ENCODE data around the gene SPRED1.

SPRED1 gene

DNA sequence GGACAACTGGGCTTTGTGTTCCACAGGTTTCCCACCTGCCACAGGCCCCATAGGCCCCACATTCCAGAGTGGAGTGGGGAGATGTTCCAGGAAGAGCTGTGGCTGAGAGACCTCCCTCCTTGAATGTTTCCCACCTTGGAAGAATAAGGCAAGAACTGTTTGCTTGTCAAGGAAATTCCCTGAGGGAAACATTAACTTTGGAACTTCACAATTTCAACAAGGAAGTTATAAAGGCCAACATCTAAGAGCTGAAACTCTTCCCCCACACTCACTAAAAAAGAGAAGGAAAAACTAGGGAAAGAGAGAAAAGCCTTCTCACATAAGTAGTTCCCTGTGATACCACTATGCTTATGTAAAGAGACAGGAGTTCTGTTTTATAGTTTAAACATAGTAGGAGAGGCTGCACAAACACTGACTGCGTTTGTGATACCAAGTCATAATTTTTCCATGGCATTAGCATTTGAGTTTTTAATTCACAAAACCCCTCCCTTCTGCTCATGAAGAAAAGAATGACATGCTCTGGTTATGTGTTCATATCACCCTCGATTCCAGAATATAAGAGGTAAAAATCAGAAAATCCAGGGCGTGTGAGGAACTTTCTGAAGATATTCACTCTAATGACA lies 39.8 kb upstream of the SPRED1 start:
- TF ChIP-seq, protein P1, sequence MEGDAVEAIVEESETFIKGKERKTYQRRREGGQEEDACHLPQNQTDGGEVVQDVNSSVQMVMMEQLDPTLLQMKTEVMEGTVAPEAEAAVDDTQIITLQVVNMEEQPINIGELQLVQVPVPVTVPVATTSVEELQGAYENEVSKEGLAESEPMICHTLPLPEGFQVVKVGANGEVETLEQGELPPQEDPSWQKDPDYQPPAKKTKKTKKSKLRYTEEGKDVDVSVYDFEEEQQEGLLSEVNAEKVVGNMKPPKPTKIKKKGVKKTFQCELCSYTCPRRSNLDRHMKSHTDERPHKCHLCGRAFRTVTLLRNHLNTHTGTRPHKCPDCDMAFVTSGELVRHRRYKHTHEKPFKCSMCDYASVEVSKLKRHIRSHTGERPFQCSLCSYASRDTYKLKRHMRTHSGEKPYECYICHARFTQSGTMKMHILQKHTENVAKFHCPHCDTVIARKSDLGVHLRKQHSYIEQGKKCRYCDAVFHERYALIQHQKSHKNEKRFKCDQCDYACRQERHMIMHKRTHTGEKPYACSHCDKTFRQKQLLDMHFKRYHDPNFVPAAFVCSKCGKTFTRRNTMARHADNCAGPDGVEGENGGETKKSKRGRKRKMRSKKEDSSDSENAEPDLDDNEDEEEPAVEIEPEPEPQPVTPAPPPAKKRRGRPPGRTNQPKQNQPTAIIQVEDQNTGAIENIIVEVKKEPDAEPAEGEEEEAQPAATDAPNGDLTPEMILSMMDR (conservative IDR thresholded peaks at IDR 0.05) = no peak
- TF ChIP-seq ZFX (IDR thresholded peaks at IDR 0.05) = no peak
- H3K27ac ChIP-seq = no peak overlapping the region

DNA sequence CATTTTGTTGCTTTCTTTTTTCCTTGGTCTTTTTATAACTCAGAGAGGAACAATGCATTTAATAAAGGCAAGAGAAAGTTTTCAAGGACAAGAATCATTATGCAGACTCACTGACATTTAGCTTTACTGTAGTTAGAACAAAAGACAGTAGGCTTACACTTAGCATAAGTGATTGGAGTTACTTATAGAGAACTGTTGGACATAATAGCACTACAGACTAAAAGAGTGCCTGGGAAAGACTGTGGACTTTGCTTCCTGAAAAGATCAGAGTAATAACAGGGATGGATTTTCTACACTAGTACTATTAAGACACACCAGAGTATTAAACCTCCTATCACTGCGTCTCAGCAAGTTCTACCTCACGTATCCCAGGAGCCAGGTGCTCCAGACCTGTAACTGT lies 39.3 kb upstream of the SPRED1 start:
- H3K27ac ChIP-seq = no peak overlapping the region
- TF ChIP-seq, protein P1 (conservative IDR thresholded peaks at IDR 0.05) = no peak
- no peak for TF ChIP-seq ZFX (IDR thresholded peaks at IDR 0.05)

DNA sequence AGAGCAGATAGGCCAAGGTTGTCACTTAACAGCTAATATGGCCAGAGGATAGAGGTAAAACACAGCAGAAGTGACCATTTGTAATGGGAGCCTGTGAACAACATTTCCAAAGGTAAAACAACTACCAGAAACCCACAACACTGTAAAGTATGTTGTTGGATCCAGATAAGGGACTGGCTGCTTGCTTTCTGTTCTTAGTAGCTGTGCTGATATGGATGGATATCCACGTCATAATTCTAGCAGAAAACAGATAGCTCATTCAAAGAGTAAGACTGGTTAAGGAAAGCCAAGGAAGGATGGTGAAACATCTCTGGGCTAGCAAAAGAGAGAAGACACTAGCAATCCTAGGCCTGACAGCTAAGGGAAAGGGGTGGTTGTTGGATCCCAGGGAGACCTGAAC lies 36.9 kb upstream of the SPRED1 start:
- no peak overlapping the region for H3K27ac ChIP-seq
- TF ChIP-seq ZFX (IDR thresholded peaks at IDR 0.05) = no peak
- TF ChIP-seq, protein P1 (conservative IDR thresholded peaks at IDR 0.05) = no peak

DNA sequence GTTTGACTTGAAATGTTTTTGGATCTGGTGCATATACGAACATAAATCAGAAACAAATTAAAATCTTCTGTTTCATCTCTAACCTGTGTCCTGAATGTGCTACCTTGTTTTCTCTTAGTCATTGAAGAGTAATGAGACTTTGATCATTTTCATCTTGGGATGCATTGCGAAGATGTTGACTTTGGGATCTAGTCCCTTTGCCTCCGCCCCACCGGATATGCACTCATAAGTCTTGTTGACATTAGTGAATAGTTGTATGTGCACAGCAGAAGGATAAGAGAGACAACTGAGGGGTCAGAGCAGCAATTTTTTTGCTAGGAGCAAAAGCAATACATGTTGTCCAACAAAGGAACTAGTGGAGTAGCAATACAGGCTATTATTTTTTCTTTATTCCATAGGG lies 35.9 kb upstream of the SPRED1 start:
- H3K27ac ChIP-seq = no peak overlapping the region
- TF ChIP-seq, protein P1 (conservative IDR thresholded peaks at IDR 0.05) = no peak
- TF ChIP-seq ZFX (IDR thresholded peaks at IDR 0.05) = no peak

DNA sequence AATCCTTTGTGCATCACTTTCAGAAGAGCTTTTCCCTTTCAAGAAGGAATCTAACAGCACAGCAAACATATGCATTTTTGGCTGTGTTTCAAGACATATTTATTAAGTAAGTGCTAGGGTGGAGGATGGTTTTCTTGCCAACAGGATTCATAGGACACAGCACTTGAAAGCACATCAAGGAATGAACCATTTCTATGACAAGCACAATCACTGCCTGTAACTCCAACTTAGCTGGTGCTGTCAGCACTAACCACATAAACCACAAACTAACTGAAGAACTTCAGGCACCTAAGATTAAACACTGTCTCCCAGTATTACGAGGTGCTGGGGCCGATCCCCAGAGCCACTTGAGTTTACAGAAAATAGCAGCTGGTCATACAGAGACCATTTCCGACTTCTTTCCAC lies 35.4 kb upstream of the SPRED1 start:
- no peak overlapping the region for H3K27ac ChIP-seq

DNA sequence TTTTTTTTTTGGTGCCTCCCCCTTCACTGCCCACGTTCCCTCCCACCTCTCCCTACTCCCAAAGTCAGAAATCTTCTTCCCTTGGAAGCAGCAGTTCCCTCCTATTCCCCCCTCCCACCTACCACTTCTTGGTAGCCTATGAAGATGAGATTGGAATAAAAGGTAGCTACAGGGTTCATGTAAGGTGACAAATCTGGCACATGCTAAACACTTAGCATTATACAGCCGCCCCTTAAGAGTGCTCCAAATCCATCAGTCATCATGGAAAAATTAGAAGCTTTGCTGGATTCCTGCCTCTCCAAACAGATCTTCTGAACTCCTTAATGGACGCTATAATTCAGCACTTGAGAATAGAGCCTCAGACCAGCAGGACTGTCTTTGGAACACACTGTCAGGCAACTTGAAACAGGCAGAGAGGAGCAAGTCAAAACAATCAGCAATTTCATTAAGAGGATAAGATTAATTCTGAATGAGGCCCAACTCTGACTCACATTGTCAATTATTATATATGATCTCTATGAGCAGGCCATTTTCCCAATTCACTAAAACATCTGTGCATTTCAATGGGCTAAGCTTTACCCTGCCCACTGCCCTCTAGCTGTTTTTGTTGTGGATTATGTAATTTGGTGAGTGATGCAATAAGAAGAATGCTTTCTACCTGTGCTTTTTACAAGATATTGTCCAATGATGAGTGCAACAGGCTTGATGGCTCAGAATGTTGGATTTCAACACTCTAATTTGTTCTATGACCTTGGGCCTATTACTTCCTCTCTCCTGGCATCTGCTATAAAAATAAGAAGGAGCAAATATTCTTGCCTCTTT lies 34.6 kb upstream of the SPRED1 start:
- TF ChIP-seq, protein P1 (conservative IDR thresholded peaks at IDR 0.05) = no peak
- TF ChIP-seq ZFX (IDR thresholded peaks at IDR 0.05) = no peak

More for the DNA sequence above, 35.4 kb upstream of the SPRED1 start:
- TF ChIP-seq, protein P1 (conservative IDR thresholded peaks at IDR 0.05) = no peak
- TF ChIP-seq ZFX (IDR thresholded peaks at IDR 0.05) = no peak

DNA sequence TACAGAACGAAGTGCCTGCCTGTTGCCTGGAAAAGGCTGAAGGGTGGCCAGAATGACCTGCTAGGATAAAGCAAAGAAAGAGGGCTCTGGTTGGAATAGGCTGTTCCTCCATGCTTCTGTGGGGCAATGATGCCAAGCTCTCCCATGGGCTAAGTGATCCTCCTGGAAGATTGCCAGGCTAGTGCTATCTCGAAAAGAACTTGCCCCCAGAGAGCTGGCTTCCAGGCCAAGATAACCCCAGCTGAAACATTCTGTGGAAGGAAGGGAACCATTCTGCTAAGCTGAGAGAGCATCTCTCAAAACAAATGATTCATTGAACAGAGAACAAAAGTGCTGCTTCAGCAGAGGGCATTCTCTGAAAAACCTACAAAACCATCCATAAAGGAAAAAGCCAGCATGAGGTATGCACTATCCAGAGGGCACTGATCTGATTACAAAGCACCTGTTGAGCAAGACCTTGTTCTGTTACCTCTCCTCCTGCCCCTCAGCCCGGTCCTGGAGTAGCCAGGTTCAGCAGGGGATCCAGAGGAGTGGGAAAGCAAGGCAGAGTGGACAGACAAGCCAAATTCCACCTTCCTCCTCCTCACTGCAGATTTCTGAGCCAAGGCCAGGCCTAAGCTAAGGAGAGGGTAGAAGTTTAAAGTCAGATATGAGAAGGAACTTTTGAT lies 31.9 kb upstream of the SPRED1 start:
- TF ChIP-seq ZFX (IDR thresholded peaks at IDR 0.05) = no peak
- TF ChIP-seq, protein P1 (conservative IDR thresholded peaks at IDR 0.05) = no peak
- H3K27ac ChIP-seq = no peak overlapping the region

More for the DNA sequence above, 34.6 kb upstream of the SPRED1 start:
- H3K27ac ChIP-seq = no peak overlapping the region

Data from C4-2B (cell line).